HepG2 (cell line): ENCODE measurements around the gene S1PR2. TPM values are rescaled to one million over a fixed set of nuclear protein-coding genes. Genes with fewer than 3 reads are reported as not detected.

Experiments used
- BCL6 ChIP-seq: IDR thresholded peaks from 2 replicates; pipeline ENCODE4 v1.6.1; 2016; ENCODE audit warnings: missing genetic modification reagents, missing compliant biosample characterization
- BHLHE40 ChIP-seq: IDR thresholded peaks from 2 replicates; pipeline ENCODE4 v1.6.1; 2011; ENCODE audit warnings: low read length, improper control_type of control experiment
- GABPB1 ChIP-seq: IDR thresholded peaks from 2 replicates; pipeline ENCODE4 v1.6.1; 2016; ENCODE audit warnings: mild to moderate bottlenecking, missing genetic modification reagents, moderate library complexity, missing compliant biosample characterization
- NBN ChIP-seq: fragments of 450-650 bp; conservative IDR thresholded peaks from 2 replicates; pipeline ENCODE4 v1.6.1; 2017
- NFE2L2 ChIP-seq: fragments of 150-350 bp; IDR thresholded peaks from 2 replicates; pipeline ENCODE4 v1.6.1; 2014; ENCODE audit warnings: low read length
- NR3C1 ChIP-seq: sonication (generic); formaldehyde crosslinking; IDR thresholded peaks from 2 replicates; pipeline ENCODE4 v1.4.0; 2020; ENCODE audit warnings: missing genetic modification reagents
- SETDB1 ChIP-seq: sonication (generic); formaldehyde crosslinking; IDR thresholded peaks from 2 replicates; pipeline ENCODE4 v1.5.1; 2020; ENCODE audit warnings: missing genetic modification reagents, mild to moderate bottlenecking, borderline replicate concordance
- SMARCC2 ChIP-seq: fragments of 450-650 bp; IDR thresholded peaks from 2 replicates; pipeline ENCODE4 v1.6.1; 2017; ENCODE audit warnings: antibody characterized with exemption, mild to moderate bottlenecking
- SMYD3 ChIP-seq: sonication (generic); formaldehyde crosslinking; IDR thresholded peaks from 2 replicates; pipeline ENCODE4 v1.8.1; 2023; ENCODE audit warnings: mild to moderate bottlenecking, missing genetic modification reagents
- SNAI1 ChIP-seq: sonication (generic); formaldehyde crosslinking; IDR thresholded peaks from 2 replicates; pipeline ENCODE4 v1.5.0; 2020; ENCODE audit warnings: mild to moderate bottlenecking, missing genetic modification reagents, borderline replicate concordance
- TAF15 ChIP-seq: fragments of 200-400 bp; formaldehyde crosslinking; IDR thresholded peaks from one replicate; pipeline ENCODE4 v1.6.1; 2018; ENCODE audit warnings: mild to moderate bottlenecking, low read depth, low read length; ENCODE audit not compliant: poor library complexity, severe bottlenecking
- TCF7L2 ChIP-seq: IDR thresholded peaks from 2 replicates; pipeline ENCODE4 v1.6.1; 2011; ENCODE audit warnings: mild to moderate bottlenecking, low read depth, low read length, moderate library complexity
- YEATS2 ChIP-seq: sonication (generic); formaldehyde crosslinking; IDR thresholded peaks from 2 replicates; pipeline ENCODE4 v1.4.0; 2020; ENCODE audit warnings: missing genetic modification reagents, borderline replicate concordance
- ZBTB1 ChIP-seq: sonication (generic); formaldehyde crosslinking; IDR thresholded peaks from 2 replicates; pipeline ENCODE4 v1.4.0; 2020; ENCODE audit warnings: missing genetic modification reagents, borderline replicate concordance
- ZBTB7B ChIP-seq: sonication (generic); formaldehyde crosslinking; IDR thresholded peaks from 2 replicates; pipeline ENCODE4 v1.4.0; 2020; ENCODE audit warnings: missing genetic modification reagents
- ZFP1 ChIP-seq: IDR thresholded peaks from 2 replicates; pipeline ENCODE4 v1.6.1; 2016
- ZNF260 ChIP-seq: sonication (generic); formaldehyde crosslinking; IDR thresholded peaks from 2 replicates; pipeline ENCODE4 v1.4.0; 2020; ENCODE audit warnings: missing genetic modification reagents, low read depth, mild to moderate bottlenecking, borderline replicate concordance
- ZNF629 ChIP-seq: sonication (generic); formaldehyde crosslinking; conservative IDR thresholded peaks from 2 replicates; pipeline ENCODE4 v1.5.0; 2020; ENCODE audit warnings: missing genetic modification reagents
- ZNF644 ChIP-seq: IDR thresholded peaks from 2 replicates; pipeline ENCODE4 v1.6.1; 2016; ENCODE audit warnings: low read depth
- ZSCAN30 ChIP-seq: sonication (generic); formaldehyde crosslinking; IDR thresholded peaks from 2 replicates; pipeline ENCODE4 v1.5.0; 2020; ENCODE audit warnings: mild to moderate bottlenecking, missing genetic modification reagents
- polyA plus RNA-seq, 8 experiments: library from polyadenylated mRNA; depleted of rRNA in 3 of 8; stranded (reverse) in 7 of 8; unstranded in 1 of 8; fragments of >200 nt; fragmentation: Illumina TruSeq in 4 of 8; extraction: Trizol in 4 of 8; gene quantifications; 2 replicates each; pipeline versions ENCODE4 v1.2.1 to v1.2.3, GENCODE V29; 2011 to 2016; ENCODE audit warnings: low read depth in 4 of 8, missing spikeins in 1 of 8, mixed read lengths in 1 of 8; ENCODE audit not compliant: insufficient read depth in 1 of 8
- total RNA-seq, 5 experiments: library from RNA; depleted of rRNA; stranded (reverse); fragments of >200 nt; fragmentation: Illumina TruSeq; extraction: Trizol; gene quantifications; 2 replicates each; pipeline ENCODE4 v1.2.3, GENCODE V29; 2016; ENCODE audit warnings: low read depth in 1 of 5
- TF ChIP-seq, protein P1 (sequence below): sonication (generic); formaldehyde crosslinking; IDR thresholded peaks from 2 replicates; pipeline ENCODE4 v1.8.0; 2022; ENCODE audit warnings: mild to moderate bottlenecking, missing genetic modification reagents; ENCODE audit not compliant: insufficient replicate concordance
- TF ChIP-seq, protein P2 (sequence below): sonication (generic); formaldehyde crosslinking; IDR thresholded peaks from 2 replicates; pipeline ENCODE4 v1.5.0; 2020; ENCODE audit warnings: mild to moderate bottlenecking, missing genetic modification reagents, moderate library complexity
- TF ChIP-seq, protein P3 (sequence below): fragments of 450-650 bp; IDR thresholded peaks from 2 replicates; pipeline ENCODE4 v1.6.1; 2017

Gene S1PR2
- total and polyA plus RNA-seq, 2 of the 13 experiments (the other 11 are each of a cell fraction or from before 2014, with no cell fraction given), result 0.91 to 1.3 TPM

- TF ChIP-seq, protein P1, sequence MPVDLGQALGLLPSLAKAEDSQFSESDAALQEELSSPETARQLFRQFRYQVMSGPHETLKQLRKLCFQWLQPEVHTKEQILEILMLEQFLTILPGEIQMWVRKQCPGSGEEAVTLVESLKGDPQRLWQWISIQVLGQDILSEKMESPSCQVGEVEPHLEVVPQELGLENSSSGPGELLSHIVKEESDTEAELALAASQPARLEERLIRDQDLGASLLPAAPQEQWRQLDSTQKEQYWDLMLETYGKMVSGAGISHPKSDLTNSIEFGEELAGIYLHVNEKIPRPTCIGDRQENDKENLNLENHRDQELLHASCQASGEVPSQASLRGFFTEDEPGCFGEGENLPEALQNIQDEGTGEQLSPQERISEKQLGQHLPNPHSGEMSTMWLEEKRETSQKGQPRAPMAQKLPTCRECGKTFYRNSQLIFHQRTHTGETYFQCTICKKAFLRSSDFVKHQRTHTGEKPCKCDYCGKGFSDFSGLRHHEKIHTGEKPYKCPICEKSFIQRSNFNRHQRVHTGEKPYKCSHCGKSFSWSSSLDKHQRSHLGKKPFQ (CRISPR knock-in tag), result peak; percentile 62
- TF ChIP-seq SMYD3 (CRISPR knock-in tag) (no peak; the same call in 1 of the 2 replicates), GABPB1 (CRISPR knock-in tag) (peak; percentile 90), BCL6 (peak; percentile 80), BHLHE40 (no peak), ZNF629 (CRISPR knock-in tag) (peak; percentile 99), SETDB1 (CRISPR knock-in tag) (no peak), ZNF260 (CRISPR knock-in tag) (no peak), TCF7L2 (no peak), NBN (no peak), ZBTB1 (CRISPR knock-in tag) (no peak), NFE2L2 (no peak), SMARCC2 (no peak), ZBTB7B (CRISPR knock-in tag) (peak; percentile 90; the same call in 1 of the 2 replicates), NR3C1 (CRISPR knock-in tag) (no peak), ZNF644 (CRISPR knock-in tag) (no peak), YEATS2 (CRISPR knock-in tag) (peak; percentile 69; the same call in 1 of the 2 replicates), ZFP1 (CRISPR knock-in tag) (0 out of 2 replicates have a peak, but pooled peaks have one; percentile 24), ZSCAN30 (CRISPR knock-in tag) (peak; percentile 90), TAF15 (no peak), SNAI1 (peak; percentile 85)
- TF ChIP-seq, protein P2, sequence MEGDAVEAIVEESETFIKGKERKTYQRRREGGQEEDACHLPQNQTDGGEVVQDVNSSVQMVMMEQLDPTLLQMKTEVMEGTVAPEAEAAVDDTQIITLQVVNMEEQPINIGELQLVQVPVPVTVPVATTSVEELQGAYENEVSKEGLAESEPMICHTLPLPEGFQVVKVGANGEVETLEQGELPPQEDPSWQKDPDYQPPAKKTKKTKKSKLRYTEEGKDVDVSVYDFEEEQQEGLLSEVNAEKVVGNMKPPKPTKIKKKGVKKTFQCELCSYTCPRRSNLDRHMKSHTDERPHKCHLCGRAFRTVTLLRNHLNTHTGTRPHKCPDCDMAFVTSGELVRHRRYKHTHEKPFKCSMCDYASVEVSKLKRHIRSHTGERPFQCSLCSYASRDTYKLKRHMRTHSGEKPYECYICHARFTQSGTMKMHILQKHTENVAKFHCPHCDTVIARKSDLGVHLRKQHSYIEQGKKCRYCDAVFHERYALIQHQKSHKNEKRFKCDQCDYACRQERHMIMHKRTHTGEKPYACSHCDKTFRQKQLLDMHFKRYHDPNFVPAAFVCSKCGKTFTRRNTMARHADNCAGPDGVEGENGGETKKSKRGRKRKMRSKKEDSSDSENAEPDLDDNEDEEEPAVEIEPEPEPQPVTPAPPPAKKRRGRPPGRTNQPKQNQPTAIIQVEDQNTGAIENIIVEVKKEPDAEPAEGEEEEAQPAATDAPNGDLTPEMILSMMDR (CRISPR knock-in tag), result peak; percentile 51
- TF ChIP-seq, protein P3, sequence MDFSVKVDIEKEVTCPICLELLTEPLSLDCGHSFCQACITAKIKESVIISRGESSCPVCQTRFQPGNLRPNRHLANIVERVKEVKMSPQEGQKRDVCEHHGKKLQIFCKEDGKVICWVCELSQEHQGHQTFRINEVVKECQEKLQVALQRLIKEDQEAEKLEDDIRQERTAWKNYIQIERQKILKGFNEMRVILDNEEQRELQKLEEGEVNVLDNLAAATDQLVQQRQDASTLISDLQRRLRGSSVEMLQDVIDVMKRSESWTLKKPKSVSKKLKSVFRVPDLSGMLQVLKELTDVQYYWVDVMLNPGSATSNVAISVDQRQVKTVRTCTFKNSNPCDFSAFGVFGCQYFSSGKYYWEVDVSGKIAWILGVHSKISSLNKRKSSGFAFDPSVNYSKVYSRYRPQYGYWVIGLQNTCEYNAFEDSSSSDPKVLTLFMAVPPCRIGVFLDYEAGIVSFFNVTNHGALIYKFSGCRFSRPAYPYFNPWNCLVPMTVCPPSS, result no peak
These were observed 39.7 kb upstream of the S1PR2 start, which contains the start of gene ICAM1 (continued) for GRCh38 chr19:10270616-10271394.
